Cardiac muscle cell (in vitro differentiated cells and primary cell): ENCODE measurements around the gene CCNH. TPM values are rescaled to one million over a fixed set of nuclear protein-coding genes. Genes with fewer than 3 reads are reported as not detected.

Experiments
- DNase-seq, 2 donors: peaks; one replicate each; pipeline versions ENCODE4 v3.0.0 to v3.0.0-alpha.2; 2010 to 2017; ENCODE audit warnings: low read depth in 1 of 2, low spot score in 1 of 2
- H3K27ac ChIP-seq: fragments of 200-600 bp; sonication (generic); 2 replicates; pipeline ENCODE4 v1.5.1; 2016
- H3K27me3 ChIP-seq: fragments of 200-600 bp; sonication (generic); 2 replicates; pipeline ENCODE4 v1.6.0; 2016; ENCODE audit warnings: control low read depth
- H3K36me3 ChIP-seq: fragments of 200-600 bp; sonication (generic); 2 replicates; pipeline ENCODE4 v1.5.1; 2016; ENCODE audit warnings: control low read depth
- H3K4me1 ChIP-seq: fragments of 200-600 bp; sonication (generic); 2 replicates; pipeline ENCODE4 v1.8.1; 2017; ENCODE audit warnings: low read depth, mild to moderate bottlenecking, mixed run types
- H3K4me3 ChIP-seq: fragments of 200-600 bp; sonication (generic); 2 replicates; pipeline ENCODE4 v1.5.1; 2016; ENCODE audit warnings: mild to moderate bottlenecking
- H3K9me3 ChIP-seq: fragments of 200-600 bp; sonication (generic); 2 replicates; pipeline ENCODE4 v1.5.1; 2017; ENCODE audit warnings: low read depth, mild to moderate bottlenecking, control low read depth
- polyA plus RNA-seq: library from polyadenylated mRNA; unstranded; fragments of >200 nt; fragmentation: Nextera tagmentation; extraction: Ambion mirVana; gene quantifications from 2 replicates; pipeline ENCODE4 v1.2.1, GENCODE V29; 2016
- total RNA-seq: library from RNA; depleted of rRNA; stranded (reverse); fragments of >200 nt; gene quantifications from 2 replicates; pipeline ENCODE4 v1.2.3, GENCODE V29; 2016
- TF ChIP-seq, protein P1 (sequence below): IDR thresholded peaks from 2 replicates; pipeline ENCODE4 v1.5.1; 2012; ENCODE audit warnings: low read depth, mild to moderate bottlenecking, low read length

CCNH gene
- total and polyA plus RNA-seq, 2 experiments from 2014 or later = 37.6 to 72.2 TPM

DNA sequence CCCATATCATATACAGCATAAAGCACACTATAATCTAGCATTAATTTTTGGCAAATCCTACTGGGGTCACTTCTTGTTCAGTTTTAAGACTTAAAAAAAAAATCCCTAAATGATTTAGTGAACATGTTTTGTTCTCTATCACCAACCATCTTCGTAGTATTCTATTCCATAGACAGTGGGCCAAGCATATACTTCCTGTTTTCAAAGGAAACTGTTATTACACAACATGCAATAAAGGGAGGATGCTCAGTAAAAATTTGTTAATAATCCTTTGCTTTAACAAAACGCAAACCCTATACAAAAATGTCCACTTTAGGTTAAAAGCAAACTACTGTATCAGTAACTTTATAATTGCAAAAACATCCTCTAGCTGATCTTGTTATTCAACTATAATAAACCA lies 13.0 kb downstream of the CCNH start:
- Histone ChIP-seq H3K9me3 (no peaks in the 10 kb centered on the region), H3K27ac (no peak overlapping the region), H3K4me3 (no peak overlapping the region), H3K36me3 (peaks cover 60% of the 10 kb centered on the region), H3K4me1 (peaks cover 8% of the 10 kb centered on the region), H3K27me3 (no peaks in the 10 kb centered on the region)
- TF ChIP-seq, protein P1, sequence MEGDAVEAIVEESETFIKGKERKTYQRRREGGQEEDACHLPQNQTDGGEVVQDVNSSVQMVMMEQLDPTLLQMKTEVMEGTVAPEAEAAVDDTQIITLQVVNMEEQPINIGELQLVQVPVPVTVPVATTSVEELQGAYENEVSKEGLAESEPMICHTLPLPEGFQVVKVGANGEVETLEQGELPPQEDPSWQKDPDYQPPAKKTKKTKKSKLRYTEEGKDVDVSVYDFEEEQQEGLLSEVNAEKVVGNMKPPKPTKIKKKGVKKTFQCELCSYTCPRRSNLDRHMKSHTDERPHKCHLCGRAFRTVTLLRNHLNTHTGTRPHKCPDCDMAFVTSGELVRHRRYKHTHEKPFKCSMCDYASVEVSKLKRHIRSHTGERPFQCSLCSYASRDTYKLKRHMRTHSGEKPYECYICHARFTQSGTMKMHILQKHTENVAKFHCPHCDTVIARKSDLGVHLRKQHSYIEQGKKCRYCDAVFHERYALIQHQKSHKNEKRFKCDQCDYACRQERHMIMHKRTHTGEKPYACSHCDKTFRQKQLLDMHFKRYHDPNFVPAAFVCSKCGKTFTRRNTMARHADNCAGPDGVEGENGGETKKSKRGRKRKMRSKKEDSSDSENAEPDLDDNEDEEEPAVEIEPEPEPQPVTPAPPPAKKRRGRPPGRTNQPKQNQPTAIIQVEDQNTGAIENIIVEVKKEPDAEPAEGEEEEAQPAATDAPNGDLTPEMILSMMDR = no peak
- no peak for DNase-seq

DNA sequence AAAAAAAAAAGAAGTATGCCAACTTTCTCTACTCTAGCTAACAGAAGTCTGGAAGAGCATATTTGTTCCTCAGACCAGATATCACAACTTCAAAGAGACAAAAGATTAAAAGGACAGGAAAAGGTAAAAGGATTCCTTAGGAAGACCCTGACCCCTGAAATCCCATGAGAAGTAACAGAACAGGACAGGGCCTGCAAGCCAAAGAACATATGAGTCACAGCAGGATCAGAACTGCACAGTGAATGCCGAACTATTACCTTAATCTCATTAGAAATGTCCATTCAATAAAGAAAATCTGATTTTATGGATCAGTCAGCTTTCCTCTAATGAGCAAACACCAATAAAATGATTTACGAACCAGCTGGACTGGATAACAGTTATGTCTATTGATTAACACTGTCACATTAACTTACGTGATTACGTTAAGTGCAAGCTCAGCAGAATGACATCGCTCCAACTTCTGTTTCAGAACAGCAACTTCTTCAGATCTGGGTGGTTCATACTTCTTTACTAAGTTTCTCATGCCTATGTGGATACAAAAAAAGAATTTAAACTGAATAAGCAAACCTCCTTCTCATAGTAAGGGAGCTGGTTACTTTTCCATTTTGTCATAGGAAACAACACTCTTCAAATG lies 13.6 kb downstream of the CCNH start:
- Histone ChIP-seq H3K4me1 (peaks cover 2% of the 10 kb centered on the region), H3K36me3 (peaks cover 66% of the 10 kb centered on the region), H3K27me3 (no peaks in the 10 kb centered on the region), H3K27ac (no peak overlapping the region), H3K4me3 (no peak overlapping the region), H3K9me3 (no peaks in the 10 kb centered on the region)
- TF ChIP-seq, protein P1 = no peak
- no peak for DNase-seq

DNA sequence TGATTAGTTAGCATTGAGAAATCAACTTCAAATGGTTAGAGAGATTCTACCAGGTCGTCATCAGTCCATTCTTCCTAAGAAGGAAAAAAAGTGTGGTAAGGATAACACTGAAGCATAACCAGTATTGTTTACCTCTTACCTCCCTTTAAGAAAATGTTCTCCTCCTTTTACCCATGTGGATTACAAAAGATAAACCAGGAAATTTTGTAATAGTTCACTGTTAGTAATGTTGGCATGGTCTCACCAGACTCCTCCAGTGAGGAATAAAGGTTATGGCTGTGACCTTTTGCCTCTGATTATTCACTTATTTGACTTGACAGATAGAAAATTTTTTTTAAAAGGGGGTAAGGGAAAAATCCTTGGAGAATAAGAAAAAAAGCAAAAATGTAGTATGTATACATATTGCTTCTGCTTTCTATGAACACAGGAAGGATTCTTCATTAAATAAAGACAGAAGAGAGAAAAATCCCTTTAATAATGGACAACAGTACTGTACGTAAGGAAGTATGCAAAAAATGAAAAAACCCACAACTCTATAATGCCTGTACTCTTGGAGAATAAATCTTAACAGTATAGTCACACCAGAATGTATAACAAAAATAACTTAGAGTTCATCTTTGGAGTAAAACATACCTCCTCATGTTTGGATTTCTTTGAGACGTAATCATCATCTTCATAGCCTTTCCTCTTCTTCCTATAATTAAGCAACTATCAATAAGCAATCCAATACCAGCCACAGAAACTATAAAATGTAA lies 18.1 kb downstream of the CCNH start:
- Histone ChIP-seq H3K27me3 (no peaks in the 10 kb centered on the region), H3K36me3 (peaks cover 87% of the 10 kb centered on the region), H3K4me3 (no peak overlapping the region), H3K9me3 (no peaks in the 10 kb centered on the region), H3K4me1 (no peaks in the 10 kb centered on the region), H3K27ac (no peak overlapping the region)
- DNase-seq = peak in 1 of 2 donors; percentile 77
- TF ChIP-seq, protein P1 = no peak

DNA sequence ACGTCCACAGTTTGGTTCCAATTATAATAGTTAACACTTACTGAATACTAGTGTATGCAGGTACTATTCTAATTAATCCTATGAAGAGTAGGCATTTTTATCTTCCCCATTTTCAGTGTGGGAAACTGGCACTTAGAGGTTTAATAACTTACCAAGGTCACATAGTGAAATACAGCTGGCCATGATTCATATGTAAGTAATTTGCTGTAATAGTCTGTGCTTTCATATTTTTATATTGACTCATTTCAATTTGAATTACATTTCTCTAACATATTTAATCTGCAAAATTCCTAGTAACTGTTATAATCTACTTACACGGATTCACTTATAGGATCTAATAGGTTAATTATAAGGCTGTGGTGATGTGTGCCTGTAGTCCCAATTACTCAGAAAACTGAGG lies 19.4 kb downstream of the CCNH start:
- Histone ChIP-seq H3K27ac (no peak overlapping the region), H3K4me3 (no peak overlapping the region), H3K4me1 (no peaks in the 10 kb centered on the region), H3K9me3 (no peaks in the 10 kb centered on the region), H3K36me3 (peaks cover 79% of the 10 kb centered on the region), H3K27me3 (no peaks in the 10 kb centered on the region)
- TF ChIP-seq, protein P1 = no peak
- peak in 1 of 2 donors; percentile 79 for DNase-seq

- no peak overlapping the region for H3K27ac ChIP-seq
- no peaks in the 10 kb centered on the region for H3K4me1 ChIP-seq
- TF ChIP-seq, protein P1 = no peak
- DNase-seq = no peak
- H3K9me3 ChIP-seq = no peaks in the 10 kb centered on the region
- peaks cover 79% of the 10 kb centered on the region for H3K36me3 ChIP-seq
- H3K27me3 ChIP-seq = no peaks in the 10 kb centered on the region
- no peak overlapping the region for H3K4me3 ChIP-seq
Measured at GRCh38 chr5:87392801-87393200, 19.9 kb downstream of the CCNH start.
